Liver (tissue), 9 donors: ENCODE data around the gene CYLD. TPM values are rescaled to one million over a fixed set of nuclear protein-coding genes. Genes with fewer than 3 reads are reported as not detected.

ENCODE experiments used
- DNase-seq: peaks from one replicate; pipeline ENCODE4 v3.0.0-alpha.2; 2017; ENCODE audit warnings: low spot score
- H3K27ac ChIP-seq, 2 donors: one replicate each; pipeline ENCODE4 v1.7.0; 2013; ENCODE audit warnings: inconsistent platforms in 2 of 2, low read length in 2 of 2, control low read depth in 1 of 2, low read depth in 1 of 2, mild to moderate bottlenecking in 1 of 2
- H3K27me3 ChIP-seq, 4 donors: one replicate each; pipeline versions ENCODE4 v1.6.1 to v1.7.0; 2013; ENCODE audit warnings: low read length in 3 of 4, inconsistent platforms in 1 of 4, mild to moderate bottlenecking in 1 of 4, moderate library complexity in 1 of 4; ENCODE audit not compliant: control insufficient read depth in 4 of 4, insufficient read depth in 4 of 4
- H3K36me3 ChIP-seq, 4 donors: one replicate each; pipeline versions ENCODE4 v1.6.1 to v1.7.0; 2013; ENCODE audit warnings: low read length in 3 of 4, mild to moderate bottlenecking in 3 of 4, low read depth in 1 of 4, moderate library complexity in 1 of 4; ENCODE audit not compliant: control insufficient read depth in 4 of 4, insufficient read depth in 3 of 4
- H3K4me1 ChIP-seq, 4 donors: one replicate each; pipeline versions ENCODE4 v1.6.1 to v1.7.0; 2013; ENCODE audit warnings: low read length in 3 of 4, mild to moderate bottlenecking in 3 of 4, moderate library complexity in 1 of 4; ENCODE audit not compliant: control insufficient read depth in 4 of 4, insufficient read depth in 4 of 4
- H3K4me3 ChIP-seq, 3 donors: one replicate each; pipeline versions ENCODE4 v1.6.1 to v1.7.0; 2013; ENCODE audit warnings: low read length in 3 of 3, control low read depth in 1 of 3, low read depth in 1 of 3, mild to moderate bottlenecking in 1 of 3
- H3K9ac ChIP-seq, 2 donors: one replicate each; pipeline ENCODE4 v1.7.0; 2013; ENCODE audit warnings: low read length in 2 of 2, mild to moderate bottlenecking in 2 of 2, moderate library complexity in 2 of 2, control low read depth in 1 of 2, low read depth in 1 of 2
- H3K9me3 ChIP-seq, 4 donors: one replicate each; pipeline versions ENCODE4 v1.6.1 to v1.7.0; 2013; ENCODE audit warnings: low read length in 3 of 4; ENCODE audit not compliant: control insufficient read depth in 4 of 4
- ATF3 ChIP-seq: IDR thresholded peaks from 2 replicates; pipeline ENCODE4 v1.6.1; 2016; ENCODE audit warnings: antibody characterized with exemption
- CTCF ChIP-seq: fragments of 150-350 bp; IDR thresholded peaks from 2 replicates; pipeline ENCODE4 v1.5.1; 2017; ENCODE audit warnings: improper control_type of control experiment, low read depth, low read length; ENCODE audit not compliant: missing input control
- EGR1 ChIP-seq, 2 donors: IDR thresholded peaks; 2 replicates each; pipeline ENCODE4 v1.6.1; 2016 to 2018; ENCODE audit warnings: antibody characterized with exemption in 2 of 2, low read depth in 2 of 2
- FOXA1 ChIP-seq: IDR thresholded peaks from 2 replicates; pipeline ENCODE4 v1.6.1; 2016; ENCODE audit warnings: antibody characterized with exemption
- FOXA2 ChIP-seq: IDR thresholded peaks from 2 replicates; pipeline ENCODE4 v1.6.1; 2016; ENCODE audit warnings: antibody characterized with exemption
- GABPA ChIP-seq, 2 donors: IDR thresholded peaks in 1 of 2; conservative IDR thresholded peaks in 1 of 2; 2 replicates each; pipeline ENCODE4 v1.6.1; 2016; ENCODE audit warnings: antibody characterized with exemption in 2 of 2, mild to moderate bottlenecking in 1 of 2, moderate library complexity in 1 of 2
- HNF4G ChIP-seq: IDR thresholded peaks from 2 replicates; pipeline ENCODE4 v1.6.1; 2016; ENCODE audit warnings: antibody characterized with exemption
- JUND ChIP-seq, 2 donors: IDR thresholded peaks; 2 replicates each; pipeline ENCODE4 v1.6.1; 2016; ENCODE audit warnings: antibody characterized with exemption in 2 of 2
- MAX ChIP-seq: IDR thresholded peaks from 2 replicates; pipeline ENCODE4 v1.6.1; 2016; ENCODE audit warnings: antibody characterized with exemption
- NR2F2 ChIP-seq: IDR thresholded peaks from 2 replicates; pipeline ENCODE4 v1.6.1; 2016; ENCODE audit warnings: antibody characterized with exemption
- RAD21 ChIP-seq, 2 donors: IDR thresholded peaks; 2 replicates each; pipeline ENCODE4 v1.6.1; 2016; ENCODE audit warnings: antibody characterized with exemption in 2 of 2, mild to moderate bottlenecking in 2 of 2
- REST ChIP-seq: IDR thresholded peaks from 2 replicates; pipeline ENCODE4 v1.6.1; 2016; ENCODE audit warnings: antibody characterized with exemption, mild to moderate bottlenecking
- RXRA ChIP-seq, 2 donors: IDR thresholded peaks; 2 replicates each; pipeline ENCODE4 v1.6.1; 2017 to 2018; ENCODE audit warnings: antibody characterized with exemption in 2 of 2, mild to moderate bottlenecking in 1 of 2
- SP1 ChIP-seq: IDR thresholded peaks from 2 replicates; pipeline ENCODE4 v1.6.1; 2018; ENCODE audit warnings: antibody characterized with exemption, mild to moderate bottlenecking
- TAF1 ChIP-seq: conservative IDR thresholded peaks from 2 replicates; pipeline ENCODE4 v1.6.1; 2016; ENCODE audit warnings: antibody characterized with exemption, mild to moderate bottlenecking
- YY1 ChIP-seq: IDR thresholded peaks from 2 replicates; pipeline ENCODE4 v1.6.1; 2016; ENCODE audit warnings: antibody characterized with exemption, mild to moderate bottlenecking
- ZBTB33 ChIP-seq: IDR thresholded peaks from 2 replicates; pipeline ENCODE4 v1.6.1; 2016; ENCODE audit warnings: antibody characterized with exemption
- WGBS: extraction: QIAGEN DNeasy Blood & Tissue Kit; methylation state at CpG from one replicate; pipeline ENCODE4 v1.1.7; 2013; 5-methylcytosine and 5-hydroxymethylcytosine counted together
- polyA plus RNA-seq, 2 donors: library from polyadenylated mRNA; stranded (reverse) in 1 of 2; unstranded in 1 of 2; fragments of 200-250 nt in 1 of 2; fragments of >200 nt in 1 of 2; fragmentation: Nextera tagmentation in 1 of 2; extraction: Ambion mirVana in 1 of 2; gene quantifications; one replicate each; pipeline versions ENCODE4 v1.2.1 to v1.2.3, GENCODE V29; 2013 to 2015
- total RNA-seq, 2 donors: library from RNA; depleted of rRNA; stranded (reverse); fragments of >200 nt; gene quantifications; one replicate each; pipeline ENCODE4 v1.2.3, GENCODE V29; 2014
- donor health status: healthy.
- donor health status: healthy.
- donor health status: healthy.
- donor health status: healthy.
- donor health status: healthy.

CYLD gene
- total and polyA plus RNA-seq, 4 donors, result 8.2 to 42.7 (median 13.8) TPM

GRCh38 chr16:50781518-50781917 is 39.6 kb downstream of the CYLD start:
- no peak for TF ChIP-seq RXRA (IDR thresholded peaks at IDR 0.05)
- no peak for TF ChIP-seq RAD21 (IDR thresholded peaks at IDR 0.05)
- no peak for TF ChIP-seq FOXA2
- TF ChIP-seq MAX, result no peak
- 87% methylated on average over 3 of the region's 3 CpGs for WGBS
- Histone ChIP-seq H3K36me3 (peaks cover 3 to 47% (median 33%) of the 10 kb centered on the region in 4 donors), H3K27ac (no peak overlapping the region), H3K9ac (no peak overlapping the region), H3K4me1 (no peaks in the 10 kb centered on the region), H3K27me3 (no peaks in the 10 kb centered on the region), H3K4me3 (no peak overlapping the region), H3K9me3 (no peaks in the 10 kb centered on the region)
- DNase-seq, result no peak

- Histone ChIP-seq H3K27ac (no peak overlapping the region), H3K36me3 (peaks cover 2 to 39% (median 25%) of the 10 kb centered on the region in 4 donors), H3K4me3 (no peak overlapping the region), H3K9ac (no peak overlapping the region), H3K27me3 (no peaks in the 10 kb centered on the region), H3K9me3 (no peaks in the 10 kb centered on the region), H3K4me1 (no peaks in the 10 kb centered on the region)
- no peak for DNase-seq
- TF ChIP-seq CTCF, result no peak
- TF ChIP-seq JUND (IDR thresholded peaks at IDR 0.05), result no peak
These were observed 47.9 kb downstream of the CYLD start for GRCh38 chr16:50789757-50790156.

GRCh38 chr16:50791522-50791921 is 49.6 kb downstream of the CYLD start:
- no peaks in the 10 kb centered on the region for H3K4me1 ChIP-seq
- no peak for TF ChIP-seq FOXA1
- TF ChIP-seq ATF3, result no peak
- no peak for TF ChIP-seq GABPA (IDR thresholded peaks at IDR 0.05 in 1 of 2, conservative IDR thresholded peaks at IDR 0.05 in 1 of 2)
- TF ChIP-seq FOXA2, result no peak
- no peak for TF ChIP-seq RAD21 (IDR thresholded peaks at IDR 0.05)
- TF ChIP-seq JUND (IDR thresholded peaks at IDR 0.05), result no peak
- TF ChIP-seq NR2F2, result no peak
- no peak for TF ChIP-seq YY1
- TF ChIP-seq SP1, result no peak
- no peak for TF ChIP-seq ZBTB33
- TF ChIP-seq REST, result no peak
- TF ChIP-seq TAF1, result no peak
- TF ChIP-seq HNF4G, result no peak
- no peak for TF ChIP-seq MAX
- TF ChIP-seq RXRA (IDR thresholded peaks at IDR 0.05), result no peak
- no peak for TF ChIP-seq EGR1 (IDR thresholded peaks at IDR 0.05; ENCODE audit: low read depth in 2 of 2)
- 98% methylated on average over 2 of the region's 2 CpGs for WGBS
- peaks cover 0 to 46% (median 38%) of the 10 kb centered on the region in 4 donors for H3K36me3 ChIP-seq
- H3K9ac ChIP-seq, result no peak overlapping the region
- H3K27me3 ChIP-seq, result no peaks in the 10 kb centered on the region
- DNase-seq, result no peak
- no peak overlapping the region for H3K4me3 ChIP-seq
- H3K9me3 ChIP-seq, result no peaks in the 10 kb centered on the region
- no peak overlapping the region for H3K27ac ChIP-seq
